ENCODE measurements around the gene RNFT2.
A peak's percentile ranks its signal among the peaks of the same experiment; 100 is the strongest.
"Not testable (repeated sequence)": the region's sequence is repeated elsewhere in the genome, so short reads cannot be mapped to it uniquely, and the experiment has no call there.

The RNFT2 gene

DNA sequence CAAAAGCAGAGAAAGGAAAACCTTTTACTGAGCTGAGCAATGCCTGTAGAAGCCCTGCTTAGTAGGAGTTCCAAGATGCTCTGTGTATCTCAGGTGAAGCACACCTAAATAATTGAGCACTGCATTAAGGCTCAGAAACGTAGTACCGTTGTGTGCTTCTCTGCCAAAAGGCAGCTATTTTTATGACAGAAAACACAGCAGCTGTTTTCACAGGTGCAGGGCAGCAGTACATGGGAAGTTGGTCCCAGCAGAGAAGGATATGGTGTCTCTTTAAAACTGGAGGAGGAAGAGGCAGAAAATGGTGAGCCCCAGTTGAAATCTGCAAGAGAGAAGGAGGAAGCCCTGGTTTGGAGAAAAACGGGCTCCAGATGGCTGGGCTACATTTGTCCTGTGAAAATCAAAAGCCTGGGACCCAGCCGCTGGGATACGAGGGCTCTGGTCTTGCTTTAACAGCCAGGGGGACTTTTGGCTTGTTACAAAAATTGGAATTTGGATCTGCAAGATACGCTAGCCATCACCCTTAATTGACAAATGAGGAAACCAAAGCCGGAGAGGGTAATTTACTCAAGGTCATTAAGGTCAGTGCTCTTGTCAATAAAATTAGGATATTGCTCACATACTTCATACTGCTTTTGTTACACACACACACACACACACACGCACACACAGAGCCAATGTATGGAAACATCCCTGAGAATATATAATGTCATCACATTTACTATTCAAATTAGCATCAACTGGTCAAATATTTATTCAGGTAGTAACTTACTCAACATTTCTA, 27.6 kb upstream of the RNFT2 start:
- DNase-seq, result peak; percentile 7

- DNase-seq, result no peak
Measured at GRCh38 chr12:116712458-116713303, 25.4 kb upstream of the RNFT2 start.

DNA sequence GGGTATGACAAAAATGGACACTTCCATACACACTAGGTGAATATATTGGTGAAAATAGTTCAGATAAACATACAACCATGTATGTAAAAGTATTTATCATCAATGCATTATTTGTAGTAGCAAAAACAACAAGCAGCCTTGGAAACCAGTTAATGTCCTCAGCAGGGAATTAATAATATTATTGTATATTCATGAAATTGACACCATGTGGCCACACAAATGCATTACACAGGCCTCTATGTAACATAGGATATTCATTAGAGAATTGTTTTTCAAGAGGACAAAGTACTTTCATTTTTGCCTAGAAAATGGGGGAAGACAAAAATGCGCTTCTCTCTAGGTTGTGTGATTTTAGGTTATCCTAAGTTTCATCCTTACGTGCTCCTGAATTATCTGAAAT, 24.6 kb upstream of the RNFT2 start:
- no peak for DNase-seq

GRCh38 chr12:116714175-116714574, 23.9 kb upstream of the RNFT2 start:
- no peak for DNase-seq

GRCh38 chr12:116717466-116718437, 20.4 kb upstream of the RNFT2 start:
- no peak for DNase-seq

DNA sequence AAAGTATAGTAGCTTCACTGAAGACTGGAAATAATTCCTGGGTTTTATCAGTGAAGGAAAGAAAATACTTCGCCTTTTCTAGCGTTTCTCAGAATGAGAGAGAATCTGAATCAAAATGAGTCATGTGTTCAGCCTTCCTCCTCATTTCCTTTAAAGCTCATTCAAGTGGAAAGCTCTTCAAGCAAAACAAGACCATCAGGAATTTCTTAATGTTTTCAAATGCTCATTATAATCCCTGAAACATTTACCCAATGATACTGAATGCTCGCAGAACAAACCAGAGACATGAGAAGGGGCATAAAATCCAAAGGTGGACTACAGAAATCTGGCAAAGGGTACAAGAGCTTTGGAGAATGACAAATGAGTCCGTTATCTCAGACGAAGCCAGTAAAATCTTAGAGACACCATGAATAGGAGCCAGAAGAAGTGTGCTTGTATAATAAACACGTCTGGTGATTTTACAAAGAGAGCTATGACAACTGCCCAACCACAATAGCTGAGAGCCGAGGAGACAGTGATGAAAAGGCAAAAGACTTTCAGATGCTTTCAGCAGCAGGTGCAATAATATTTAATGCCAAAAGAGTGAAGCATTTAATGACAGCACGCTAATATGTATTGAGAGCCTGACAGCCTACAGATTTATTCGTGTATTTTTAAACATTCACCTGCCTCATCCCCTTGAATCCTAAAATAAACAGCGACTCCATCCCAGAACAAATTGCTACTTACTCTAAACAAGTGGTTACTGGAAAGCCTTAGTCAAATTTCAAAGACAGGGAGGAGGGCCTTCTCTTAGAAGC, 19.3 kb upstream of the RNFT2 start:
- DNase-seq, result no peak

GRCh38 chr12:116719731-116720528, 18.2 kb upstream of the RNFT2 start:
- DNase-seq, result no peak

DNA sequence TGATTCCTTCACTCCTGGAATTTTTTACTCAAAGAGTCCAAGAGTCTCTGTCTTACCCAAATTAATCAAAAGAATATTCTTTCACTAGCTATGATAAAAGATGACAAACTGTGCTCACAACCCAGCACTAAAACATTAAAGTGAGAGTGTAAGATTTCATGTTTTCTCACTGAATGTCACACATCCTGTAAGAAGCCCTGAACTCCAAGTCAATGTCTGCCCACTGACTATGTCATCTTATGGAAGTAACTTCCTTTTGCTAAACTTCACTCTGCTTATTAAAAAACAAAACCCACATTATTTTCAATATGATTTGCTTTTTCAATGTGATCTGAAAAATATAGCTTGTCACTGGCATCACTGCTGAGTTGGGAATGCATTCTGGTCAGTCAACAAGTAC, 15.9 kb upstream of the RNFT2 start:
- DNase-seq, result no peak

DNA sequence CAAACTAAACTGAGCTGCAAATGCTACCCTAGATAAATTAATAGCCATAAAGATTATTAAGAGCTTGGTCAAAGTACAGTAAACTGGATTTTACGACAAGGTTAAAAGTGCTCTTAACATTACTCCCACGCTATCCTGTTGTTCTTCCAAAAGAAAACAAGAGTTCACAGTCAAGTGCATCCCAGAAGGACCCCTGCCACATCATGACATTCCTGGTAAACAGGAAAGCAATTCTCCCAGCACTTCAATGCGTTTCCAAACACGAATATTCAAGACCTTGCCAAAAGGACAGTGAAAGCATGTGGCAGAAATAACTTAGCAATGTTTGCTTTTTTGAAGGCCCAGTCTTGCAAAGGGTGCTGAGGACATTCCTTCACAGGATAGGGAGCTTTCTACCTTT, 11.4 kb upstream of the RNFT2 start:
- DNase-seq, result no peak

DNA sequence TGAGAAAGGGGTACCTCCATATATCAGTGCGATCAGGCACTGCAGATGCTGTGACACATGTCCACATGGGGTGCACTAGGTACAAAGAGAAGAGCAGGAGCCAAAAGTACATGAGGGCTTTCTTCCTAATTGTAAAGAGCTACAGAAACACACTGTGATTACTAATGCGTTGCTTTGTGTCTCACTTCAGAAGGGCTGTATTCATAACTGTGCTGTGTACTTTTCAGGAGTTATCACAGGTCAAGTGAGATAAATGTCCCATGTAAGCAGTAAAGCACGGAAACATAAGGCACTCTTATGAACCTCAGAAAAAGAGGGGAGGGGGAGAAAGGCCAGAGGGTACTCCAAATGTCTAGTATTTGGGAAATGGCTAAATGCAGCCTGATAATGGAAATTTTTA, 10.9 kb upstream of the RNFT2 start:
- no peak for DNase-seq

- no peak for DNase-seq
Measured at GRCh38 chr12:116727891-116728290, 10.2 kb upstream of the RNFT2 start.

- DNase-seq, result no peak
Measured at GRCh38 chr12:116731801-116732200, 6.3 kb upstream of the RNFT2 start.

DNA sequence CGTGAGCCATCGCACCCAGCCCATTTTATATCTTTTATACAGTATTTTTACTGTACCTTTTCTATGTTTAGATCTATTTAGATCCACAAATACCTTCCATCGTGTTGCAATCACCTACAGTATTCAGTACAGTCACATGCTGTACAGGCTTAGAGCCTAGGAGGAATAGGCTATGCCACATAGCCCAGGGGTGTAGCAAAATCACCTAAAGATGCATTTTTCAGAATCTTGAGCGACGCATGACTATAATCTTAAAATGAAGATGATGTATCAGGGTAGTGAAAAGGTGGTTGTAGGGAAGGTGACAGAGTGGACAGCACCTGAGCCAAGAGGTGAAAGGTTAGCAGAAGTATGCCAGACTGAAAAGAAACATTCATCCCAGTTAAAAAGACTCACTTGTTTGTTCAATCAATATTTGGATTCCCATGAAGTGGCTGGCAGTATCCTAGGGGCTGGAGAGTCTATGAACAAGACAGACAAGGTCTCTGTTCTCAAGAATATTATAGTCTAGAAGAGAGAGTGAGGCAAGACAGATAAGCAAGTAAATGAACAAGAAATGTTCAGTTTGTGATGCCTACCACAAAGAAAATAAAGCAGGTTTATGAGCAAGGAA, 3.9 kb upstream of the RNFT2 start:
- DNase-seq, result no peak

DNA sequence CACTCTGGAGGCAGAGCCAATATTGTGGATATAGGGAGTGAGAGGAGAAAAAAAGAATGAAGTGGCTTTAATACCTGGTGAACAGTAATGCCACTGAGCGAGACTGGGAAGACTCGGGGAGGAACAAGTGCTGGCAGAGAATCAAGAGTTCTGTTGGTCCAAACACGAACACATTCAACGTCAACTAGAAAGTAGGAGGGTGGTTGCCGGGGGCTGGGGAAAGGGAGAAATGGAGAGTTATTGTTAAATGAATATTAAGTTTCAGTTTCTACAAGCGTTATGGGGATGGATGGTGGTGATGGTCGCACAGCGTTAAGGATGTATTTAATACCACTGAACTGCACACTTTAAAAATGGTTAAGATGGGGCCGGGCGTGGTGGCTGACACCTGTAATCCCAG, 3.0 kb upstream of the RNFT2 start:
- no peak for DNase-seq

DNA sequence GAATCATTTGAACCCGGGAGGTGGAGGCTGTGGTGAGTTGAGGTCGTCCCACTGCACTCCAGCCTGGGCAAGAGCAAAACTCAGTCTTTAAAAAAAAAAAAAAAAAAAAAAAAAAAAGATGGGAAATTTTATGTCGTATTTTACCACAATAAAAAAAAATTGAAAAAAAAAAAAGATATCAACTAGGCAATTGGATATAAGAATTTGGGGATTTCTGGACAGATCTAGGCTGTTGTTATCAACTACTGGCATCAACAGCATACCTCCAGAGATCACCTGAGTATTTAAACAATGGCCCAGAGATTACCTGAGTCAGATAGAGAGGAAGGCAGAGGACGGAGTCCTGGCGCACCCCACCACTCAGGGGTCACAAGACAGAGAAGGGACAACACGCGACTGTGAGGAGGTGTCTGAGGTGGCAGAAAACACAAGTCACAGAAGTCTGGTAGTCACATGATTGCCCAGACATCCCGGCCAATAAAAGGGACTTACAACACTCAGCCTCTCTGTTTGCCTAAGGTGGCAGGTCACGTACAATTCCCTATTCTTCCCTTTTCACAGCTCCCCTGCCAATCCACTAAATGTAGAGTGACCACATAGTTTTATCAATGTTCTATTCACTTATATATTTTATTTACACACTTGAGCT, 2.0 kb upstream of the RNFT2 start:
- no peak for DNase-seq

DNA sequence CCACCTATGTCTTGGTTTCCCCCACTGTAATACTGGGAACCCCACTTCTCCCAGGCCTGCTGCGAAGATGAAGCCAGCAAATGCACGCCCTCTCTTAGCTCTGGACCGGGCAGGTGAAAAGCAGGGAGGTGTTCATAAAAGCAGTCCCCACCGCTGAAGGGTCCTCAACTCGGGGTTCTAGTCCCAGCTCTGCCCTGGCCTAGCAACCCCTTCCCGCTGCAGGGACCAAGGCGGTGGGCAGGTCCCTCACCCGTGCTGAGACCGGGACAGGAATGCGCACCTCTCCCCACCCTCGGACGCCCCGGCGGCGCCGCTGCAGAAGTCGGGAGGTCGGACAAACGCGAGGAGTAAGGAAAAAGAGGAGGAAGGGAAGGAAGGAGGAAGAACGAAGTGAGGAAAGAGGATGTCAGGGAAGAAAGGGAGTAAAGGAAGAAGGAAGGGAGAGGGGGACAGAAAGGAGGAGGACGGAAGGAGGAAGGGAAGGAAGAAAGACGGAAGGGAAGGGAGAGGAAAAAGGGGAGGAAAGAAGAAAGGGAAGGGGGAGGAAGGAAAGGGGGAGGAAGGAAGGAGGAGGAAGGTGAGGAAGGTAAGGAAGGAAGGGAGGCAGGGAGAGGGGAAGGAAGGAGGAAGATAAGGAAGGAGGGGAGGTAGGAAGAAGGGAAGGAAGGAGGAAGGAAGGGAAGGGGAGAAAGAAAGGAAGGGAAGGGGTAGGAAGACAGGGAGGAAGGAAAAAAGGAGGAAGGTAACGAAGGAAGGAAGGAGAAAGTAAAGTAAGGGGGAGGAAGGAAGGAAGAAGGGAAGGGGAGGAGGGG, 947 bp upstream of the RNFT2 start:
- no peak for DNase-seq

DNA sequence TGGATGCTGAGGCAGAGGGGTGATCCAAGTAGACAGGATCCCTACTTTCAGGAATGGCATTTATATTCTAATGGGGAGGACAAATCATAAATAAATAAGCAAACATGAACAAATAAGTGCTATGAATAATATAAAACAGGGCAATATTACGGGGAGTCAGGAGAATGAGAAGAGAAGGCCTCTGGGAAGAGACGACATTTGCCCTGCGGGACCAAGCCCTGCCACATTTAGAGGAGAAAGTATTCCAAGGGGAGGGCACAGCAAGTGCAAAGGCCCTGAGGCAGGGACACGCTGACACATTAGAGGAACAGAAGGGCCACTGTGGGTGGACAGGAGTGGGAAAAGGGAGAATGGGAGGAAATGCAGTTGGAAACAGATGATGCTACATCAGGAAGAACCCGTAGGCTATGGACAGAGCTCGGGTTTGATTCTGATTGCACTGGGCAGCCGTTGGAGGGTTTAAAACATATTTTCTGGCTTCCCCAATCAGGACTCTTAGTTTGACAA, 1.3 kb downstream of the RNFT2 start:
- no peak for DNase-seq

DNA sequence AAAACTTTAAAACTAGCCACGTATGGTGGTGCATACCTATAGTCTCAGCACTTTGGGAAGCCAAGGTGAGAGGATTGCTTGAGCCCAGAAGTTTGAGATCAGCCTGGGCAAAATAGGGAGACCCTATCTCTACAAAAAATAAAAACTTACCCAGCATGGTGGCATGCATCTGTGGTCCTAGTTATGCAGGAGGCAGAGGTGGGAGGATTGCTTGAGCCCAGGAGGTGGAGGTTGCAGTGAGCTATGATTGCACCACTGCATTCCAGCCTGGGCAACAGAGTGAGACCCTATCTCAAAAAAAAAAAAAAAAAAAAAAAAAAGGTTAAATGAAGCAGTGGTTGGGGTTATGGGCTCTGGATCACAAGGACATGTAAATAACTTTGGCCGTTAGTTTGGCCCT, 4.7 kb downstream of the RNFT2 start:
- DNase-seq, result not testable (repeated sequence)

- DNase-seq, result no peak
Measured at GRCh38 chr12:116744766-116745165, 6.7 kb downstream of the RNFT2 start.

All from NCI-H1694 (cell line).